Endothelial cell of umbilical vein (primary cell): ENCODE measurements around the gene SDK2. TPM values are rescaled to one million over a fixed set of nuclear protein-coding genes. Genes with fewer than 3 reads are reported as not detected.

Experiments used
- BruUV-seq: library from RNA; stranded (reverse); fragments of 400-500 nt; replicated peaks from 2 replicates; lab custom pipeline; 2021; lab: Mats Ljungman, UMichigan
- CTCF ChIA-PET: fragments of 300-600, 350-600 bp; sonication (Branson Sonifier 250); formaldehyde crosslinking; loops from one replicate; lab custom pipeline; 2021; ENCODE audit warnings: antibody characterized with exemption, inconsistent platforms; lab: Charles Lee
- POLR2A ChIA-PET: fragments of 300-600, 350-600 bp; sonication (Branson Sonifier 250); formaldehyde crosslinking; loops from one replicate; lab custom pipeline; 2021; ENCODE audit warnings: antibody characterized with exemption, inconsistent platforms; lab: Charles Lee
- DNase-seq: peaks from one replicate; pipeline ENCODE4 v3.0.0-alpha.2; 2011; ENCODE audit warnings: low read depth, low spot score
- FAIRE-seq: peaks from 2 replicates; lab custom pipeline; 2011; peaks lifted over from hg19 to GRCh38; lab: Jason Lieb, UNC
- H2AFZ ChIP-seq: 2 replicates; pipeline ENCODE4 v1.6.0; 2012; ENCODE audit warnings: low read depth, low read length, control low read depth, inconsistent platforms
- H3K27ac ChIP-seq: 2 replicates; pipeline ENCODE4 v1.5.1; 2011; ENCODE audit warnings: low read depth, mild to moderate bottlenecking, control low read depth, low read length, moderate library complexity; ENCODE audit not compliant: insufficient read depth
- H3K27me3 ChIP-seq, 2 experiments: 2 replicates each; pipeline versions ENCODE4 v1.6.0 to v1.6.1; 2011; ENCODE audit warnings: low read length in 2 of 2, mixed read lengths in 1 of 2; ENCODE audit not compliant: control insufficient read depth in 2 of 2, insufficient read depth in 2 of 2
- H3K36me3 ChIP-seq, 2 experiments: 2 replicates in 1 of 2; 3 replicates in 1 of 2; pipeline ENCODE4 v1.5.1; 2011; ENCODE audit warnings: low read length in 2 of 2, mild to moderate bottlenecking in 1 of 2, moderate library complexity in 1 of 2; ENCODE audit not compliant: control insufficient read depth in 2 of 2, insufficient read depth in 2 of 2; ENCODE audit errors: extremely low read depth in 1 of 2
- H3K4me1 ChIP-seq: 3 replicates; pipeline ENCODE4 v1.5.1; 2011; ENCODE audit warnings: mild to moderate bottlenecking, low read length; ENCODE audit not compliant: control insufficient read depth, insufficient read depth; ENCODE audit errors: extremely low read depth
- H3K4me2 ChIP-seq: 2 replicates; pipeline ENCODE4 v1.6.1; 2011; ENCODE audit warnings: low read length, control low read depth, mixed read lengths; ENCODE audit not compliant: insufficient read depth
- H3K4me3 ChIP-seq, 3 experiments: fragments of 200-600 bp in 1 of 3; sonication (generic), shearing (Covaris generic) in 1 of 3; replicated peaks in 1 of 3; 2 replicates each; pipeline ENCODE4 v1.5.1; 2011 to 2016; ENCODE audit warnings: control low read depth in 3 of 3, low read length in 3 of 3, mild to moderate bottlenecking in 2 of 3, inconsistent platforms in 1 of 3, low read depth in 1 of 3, moderate library complexity in 1 of 3; ENCODE audit not compliant: insufficient read depth in 1 of 3
- H3K79me2 ChIP-seq: 2 replicates; pipeline ENCODE4 v1.6.0; 2012; ENCODE audit warnings: low read length, inconsistent platforms; ENCODE audit not compliant: control insufficient read depth, insufficient read depth
- H3K9ac ChIP-seq: replicated peaks from 2 replicates; pipeline ENCODE3; 2011; ENCODE audit warnings: low read length, control low read depth; ENCODE audit not compliant: insufficient read depth; ENCODE audit errors: extremely low read depth
- H3K9me1 ChIP-seq: replicated peaks from 3 replicates; pipeline ENCODE4 v1.6.0; 2011; ENCODE audit warnings: mild to moderate bottlenecking, low read length; ENCODE audit not compliant: control insufficient read depth, insufficient read depth; ENCODE audit errors: extremely low read depth
- H3K9me3 ChIP-seq: replicated peaks from 2 replicates; pipeline ENCODE4 v1.5.1; 2012; ENCODE audit warnings: low read length, inconsistent platforms; ENCODE audit not compliant: control insufficient read depth, insufficient read depth
- H4K20me1 ChIP-seq: replicated peaks from 2 replicates; pipeline ENCODE3; 2011; ENCODE audit warnings: mild to moderate bottlenecking, low read length; ENCODE audit not compliant: control insufficient read depth, insufficient read depth; ENCODE audit errors: extremely low read depth
- EZH2 ChIP-seq: IDR thresholded peaks from 2 replicates; pipeline ENCODE4 v1.6.1; 2012; ENCODE audit warnings: borderline replicate concordance, low read depth, mild to moderate bottlenecking, moderate library complexity, low read length, inconsistent platforms; ENCODE audit not compliant: severe bottlenecking
- FOS ChIP-seq: IDR thresholded peaks from 2 replicates; pipeline ENCODE4 v1.6.1; 2011; ENCODE audit warnings: mild to moderate bottlenecking, low read length, moderate library complexity, borderline replicate concordance; ENCODE audit not compliant: insufficient read depth
- GATA2 ChIP-seq: IDR thresholded peaks from 2 replicates; pipeline ENCODE4 v1.7.0; 2011; ENCODE audit warnings: low read depth, mild to moderate bottlenecking, moderate library complexity, mixed read lengths, low read length; ENCODE audit not compliant: insufficient read length, insufficient read depth
- JUN ChIP-seq: IDR thresholded peaks from 2 replicates; pipeline ENCODE4 v1.6.1; 2011; ENCODE audit warnings: borderline replicate concordance, low read depth; ENCODE audit not compliant: insufficient read length, insufficient read depth
- MYC ChIP-seq: IDR thresholded peaks from one replicate; pipeline ENCODE4 v1.6.1; 2011; ENCODE audit warnings: mild to moderate bottlenecking, low read depth, low read length
- POLR2A ChIP-seq: IDR thresholded peaks from 2 replicates; pipeline ENCODE4 v1.6.1; 2012; ENCODE audit warnings: low read depth, mild to moderate bottlenecking, control low read depth, low read length
- POLR2AphosphoS5 ChIP-seq: IDR thresholded peaks from 2 replicates; pipeline ENCODE4 v1.6.1; 2012; ENCODE audit warnings: low read depth, mild to moderate bottlenecking, control low read depth, low read length, moderate library complexity; ENCODE audit not compliant: insufficient read depth
- dilution Hi-C: fragments of 300-500 bp; cut with MboI; formaldehyde crosslinking; loops from one replicate; pipeline ENCODE4 v1.15.0; 2019; ENCODE audit warnings: low sequenced_read_pairs; ENCODE audit not compliant: extremely low pct_ligation_motif_present
- intact Hi-C: fragments of 100-400 bp; cut with micrococcal nuclease; formaldehyde crosslinking; loops from one replicate; pipeline ENCODE4 v1.10.0; 2022
- polyA plus RNA-seq, 4 experiments: library from polyadenylated mRNA; depleted of rRNA in 3 of 4; stranded (reverse) in 3 of 4; unstranded in 1 of 4; fragments of >200 nt; gene quantifications; 2 replicates each; pipeline versions ENCODE4 v1.2.1 to v1.2.3, GENCODE V29; 2011 to 2012; ENCODE audit warnings: missing spikeins in 1 of 4
- total RNA-seq: library from RNA; stranded (reverse); gene quantifications from 2 replicates; pipeline ENCODE4 v1.2.3, GENCODE V29; 2021
- TF ChIP-seq, protein P1 (sequence below), 2 donors: IDR thresholded peaks; 1 replicate in 1 of 2; 2 replicates in 1 of 2; pipeline ENCODE4 v1.5.1; 2011; ENCODE audit warnings: low read length in 2 of 2, mild to moderate bottlenecking in 2 of 2, moderate library complexity in 2 of 2, control low read depth in 1 of 2, inconsistent platforms in 1 of 2, low read depth in 1 of 2; ENCODE audit not compliant: insufficient read depth in 1 of 2; ENCODE audit errors: extremely low read depth in 1 of 2
- TF ChIP-seq, protein P2 (sequence below): IDR thresholded peaks from 2 replicates; pipeline ENCODE4 v1.6.1; 2011; ENCODE audit not compliant: insufficient read depth, insufficient read length

SDK2 gene
- total and polyA plus RNA-seq, 2 donors (not counting 3 experiments of a cell fraction or from before 2014, with no cell fraction given): not detected

GRCh38 chr17:73620414-73620813 lies 23.8 kb downstream of the SDK2 start:
- BruUV-seq: no TSS peak
- ChIA-PET CTCF (no interaction called here), POLR2A (no interaction called here)
- H3K9ac ChIP-seq: no peak overlapping the region
- H3K27me3 ChIP-seq: no peaks in the 10 kb centered on the region
- no peak for DNase-seq
- no peaks in the 10 kb centered on the region for H3K4me1 ChIP-seq
- H3K79me2 ChIP-seq: no peaks in the 10 kb centered on the region
- H3K4me2 ChIP-seq: no peak overlapping the region
- dilution Hi-C loops: no loop called here
- no peaks in the 10 kb centered on the region for H4K20me1 ChIP-seq
- H3K9me1 ChIP-seq: no peaks in the 10 kb centered on the region
- no peak overlapping the region for H2AFZ ChIP-seq
- no peaks in the 10 kb centered on the region for H3K36me3 ChIP-seq
- no peak for FAIRE-seq
- intact Hi-C loops: no loop called here
- no peak overlapping the region for H3K27ac ChIP-seq
- no peak for TF ChIP-seq GATA2
- TF ChIP-seq, protein P1, sequence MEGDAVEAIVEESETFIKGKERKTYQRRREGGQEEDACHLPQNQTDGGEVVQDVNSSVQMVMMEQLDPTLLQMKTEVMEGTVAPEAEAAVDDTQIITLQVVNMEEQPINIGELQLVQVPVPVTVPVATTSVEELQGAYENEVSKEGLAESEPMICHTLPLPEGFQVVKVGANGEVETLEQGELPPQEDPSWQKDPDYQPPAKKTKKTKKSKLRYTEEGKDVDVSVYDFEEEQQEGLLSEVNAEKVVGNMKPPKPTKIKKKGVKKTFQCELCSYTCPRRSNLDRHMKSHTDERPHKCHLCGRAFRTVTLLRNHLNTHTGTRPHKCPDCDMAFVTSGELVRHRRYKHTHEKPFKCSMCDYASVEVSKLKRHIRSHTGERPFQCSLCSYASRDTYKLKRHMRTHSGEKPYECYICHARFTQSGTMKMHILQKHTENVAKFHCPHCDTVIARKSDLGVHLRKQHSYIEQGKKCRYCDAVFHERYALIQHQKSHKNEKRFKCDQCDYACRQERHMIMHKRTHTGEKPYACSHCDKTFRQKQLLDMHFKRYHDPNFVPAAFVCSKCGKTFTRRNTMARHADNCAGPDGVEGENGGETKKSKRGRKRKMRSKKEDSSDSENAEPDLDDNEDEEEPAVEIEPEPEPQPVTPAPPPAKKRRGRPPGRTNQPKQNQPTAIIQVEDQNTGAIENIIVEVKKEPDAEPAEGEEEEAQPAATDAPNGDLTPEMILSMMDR (IDR thresholded peaks at IDR 0.05; ENCODE audit: extremely low read depth in 1 of 2, insufficient read depth in 1 of 2, low read depth in 1 of 2, low read length in 2 of 2): no peak
- no peak for TF ChIP-seq EZH2
- TF ChIP-seq JUN: no peak
- H3K9me3 ChIP-seq: no peaks in the 10 kb centered on the region
- H3K4me3 ChIP-seq: no peak overlapping the region

DNA sequence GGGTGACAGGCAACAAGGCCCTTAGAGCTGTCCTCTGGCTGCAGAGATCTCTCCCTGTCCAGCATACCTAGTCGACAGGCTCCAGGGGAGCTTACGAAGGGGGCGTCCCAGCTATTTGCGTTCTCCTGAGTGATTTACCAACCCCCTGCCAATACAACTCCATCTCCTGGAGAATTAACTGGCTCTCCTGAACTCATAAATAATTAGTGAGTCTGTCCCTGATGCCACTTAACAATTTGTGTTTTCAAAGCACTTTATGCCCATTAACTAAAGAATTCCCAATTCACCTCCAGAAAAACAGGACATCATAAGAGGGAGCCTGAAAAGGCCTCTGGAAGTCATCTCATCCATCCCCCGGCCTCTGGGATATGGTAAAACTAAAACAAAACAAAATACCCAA lies 26.7 kb downstream of the SDK2 start:
- H3K79me2 ChIP-seq: no peaks in the 10 kb centered on the region
- ChIA-PET POLR2A (no interaction called here), CTCF (no interaction called here)

More for the DNA sequence above, 26.7 kb downstream of the SDK2 start:
- dilution Hi-C loops: no loop called here
- no peak overlapping the region for H3K27ac ChIP-seq
- DNase-seq (no peak), FAIRE-seq (no peak)
- H2AFZ ChIP-seq: no peak overlapping the region
- intact Hi-C loops: loop anchor here (10.0 kb wide), 1 partner anchor 53 kb away; no protein-coding TSS in a partner anchor
- H4K20me1 ChIP-seq: no peaks in the 10 kb centered on the region
- no peaks in the 10 kb centered on the region for H3K36me3 ChIP-seq
- no peak overlapping the region for H3K4me3 ChIP-seq
- no peaks in the 10 kb centered on the region for H3K4me1 ChIP-seq
- no peaks in the 10 kb centered on the region for H3K9me1 ChIP-seq
- BruUV-seq: no TSS peak
- H3K4me2 ChIP-seq: no peak overlapping the region
- no peak for TF ChIP-seq GATA2
- no peak for TF ChIP-seq JUN
- TF ChIP-seq FOS: no peak
- TF ChIP-seq POLR2AphosphoS5: no peak
- TF ChIP-seq EZH2: no peak
- no peak for TF ChIP-seq MYC
- no peak for TF ChIP-seq POLR2A
- TF ChIP-seq, protein P1 (IDR thresholded peaks at IDR 0.05; ENCODE audit: extremely low read depth in 1 of 2, insufficient read depth in 1 of 2, low read depth in 1 of 2, low read length in 2 of 2): no peak
- TF ChIP-seq, protein P2, sequence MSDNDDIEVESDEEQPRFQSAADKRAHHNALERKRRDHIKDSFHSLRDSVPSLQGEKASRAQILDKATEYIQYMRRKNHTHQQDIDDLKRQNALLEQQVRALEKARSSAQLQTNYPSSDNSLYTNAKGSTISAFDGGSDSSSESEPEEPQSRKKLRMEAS: no peak
- H3K9ac ChIP-seq: no peak overlapping the region
- no peaks in the 10 kb centered on the region for H3K27me3 ChIP-seq
- no peaks in the 10 kb centered on the region for H3K9me3 ChIP-seq
